Trophoblast cell (in vitro differentiated cells and primary cell): ENCODE measurements around the gene B4GALNT4.

ENCODE experiments used
- DNase-seq, 2 donors: peaks; one replicate each; pipeline ENCODE4 v3.0.0-alpha.2; 2016
- H2AFZ ChIP-seq: 2 replicates; pipeline ENCODE4 v1.6.1; 2013; ENCODE audit warnings: low read length, moderate library complexity, mild to moderate bottlenecking; ENCODE audit not compliant: insufficient read depth, poor library complexity
- H2AK5ac ChIP-seq: 2 replicates; pipeline ENCODE4 v1.6.1; 2013; ENCODE audit warnings: mild to moderate bottlenecking, low read length
- H2BK120ac ChIP-seq: 2 replicates; pipeline ENCODE4 v1.6.1; 2013; ENCODE audit warnings: low read length, mild to moderate bottlenecking, moderate library complexity; ENCODE audit not compliant: insufficient read depth, poor library complexity
- H2BK12ac ChIP-seq: 2 replicates; pipeline ENCODE4 v1.6.1; 2013; ENCODE audit warnings: mild to moderate bottlenecking, low read length, moderate library complexity
- H2BK5ac ChIP-seq: 2 replicates; pipeline ENCODE4 v1.6.1; 2013; ENCODE audit warnings: low read length, low read depth, moderate library complexity, mild to moderate bottlenecking; ENCODE audit not compliant: poor library complexity
- H3K14ac ChIP-seq: 2 replicates; pipeline ENCODE4 v1.6.1; 2013; ENCODE audit warnings: mild to moderate bottlenecking, low read length
- H3K18ac ChIP-seq: 2 replicates; pipeline ENCODE4 v1.6.1; 2013; ENCODE audit warnings: mild to moderate bottlenecking, low read length
- H3K23ac ChIP-seq: 2 replicates; pipeline ENCODE4 v1.6.1; 2013; ENCODE audit warnings: low read length
- H3K27ac ChIP-seq: 2 replicates; pipeline ENCODE4 v1.5.1; 2013; ENCODE audit warnings: low read depth, mild to moderate bottlenecking, inconsistent platforms, low read length, moderate library complexity
- H3K27me3 ChIP-seq: 2 replicates; pipeline ENCODE4 v1.6.1; 2013; ENCODE audit warnings: inconsistent platforms, mild to moderate bottlenecking, low read length, moderate library complexity; ENCODE audit not compliant: insufficient read depth
- H3K36me3 ChIP-seq, 2 experiments: 1 replicate in 1 of 2; 2 replicates in 1 of 2; pipeline ENCODE4 v1.6.1; 2013; ENCODE audit warnings: low read length in 2 of 2, mild to moderate bottlenecking in 2 of 2, moderate library complexity in 1 of 2; ENCODE audit not compliant: insufficient read depth in 2 of 2, control insufficient read depth in 1 of 2
- H3K4ac ChIP-seq: 2 replicates; pipeline ENCODE4 v1.6.1; 2013; ENCODE audit warnings: low read depth, mild to moderate bottlenecking, low read length, moderate library complexity
- H3K4me1 ChIP-seq, 2 experiments: 1 replicate in 1 of 2; 2 replicates in 1 of 2; pipeline ENCODE4 v1.6.1; 2013; ENCODE audit warnings: low read length in 2 of 2, mild to moderate bottlenecking in 2 of 2, moderate library complexity in 1 of 2; ENCODE audit not compliant: insufficient read depth in 2 of 2, control insufficient read depth in 1 of 2
- H3K4me2 ChIP-seq: 2 replicates; pipeline ENCODE4 v1.6.1; 2013; ENCODE audit warnings: inconsistent platforms, mild to moderate bottlenecking, low read length, moderate library complexity
- H3K4me3 ChIP-seq: 2 replicates; pipeline ENCODE4 v1.5.1; 2013; ENCODE audit warnings: mild to moderate bottlenecking, low read depth, low read length, inconsistent platforms
- H3K79me1 ChIP-seq: one replicate; pipeline ENCODE4 v1.6.1; 2013; ENCODE audit warnings: low read length
- H3K79me2 ChIP-seq: 2 replicates; pipeline ENCODE4 v1.6.1; 2013; ENCODE audit warnings: low read length, mild to moderate bottlenecking; ENCODE audit not compliant: control insufficient read depth, insufficient read depth, poor library complexity
- H3K9ac ChIP-seq: 2 replicates; pipeline ENCODE4 v1.6.1; 2013; ENCODE audit warnings: mild to moderate bottlenecking, low read length
- H3K9me3 ChIP-seq: 2 replicates; pipeline ENCODE4 v1.6.1; 2013; ENCODE audit warnings: low read depth, mild to moderate bottlenecking, control low read depth, inconsistent platforms, low read length; ENCODE audit not compliant: insufficient read depth
- H4K12ac ChIP-seq: 2 replicates; pipeline ENCODE4 v1.6.1; 2013; ENCODE audit warnings: low read depth, mild to moderate bottlenecking, low read length, moderate library complexity
- H4K8ac ChIP-seq: 2 replicates; pipeline ENCODE4 v1.6.1; 2013; ENCODE audit warnings: low read depth, mild to moderate bottlenecking, low read length, moderate library complexity
- H4K91ac ChIP-seq: one replicate; pipeline ENCODE4 v1.6.1; 2013; ENCODE audit warnings: low read depth, mild to moderate bottlenecking, low read length, moderate library complexity
- WGBS: extraction: QIAGEN DNeasy Blood & Tissue Kit; methylation state at CpG from one replicate; pipeline ENCODE4 v1.1.7; 2013; ENCODE audit warnings: missing lambda C conversion rate; ENCODE audit not compliant: insufficient read length, insufficient coverage; ENCODE audit errors: extremely low coverage; 5-methylcytosine and 5-hydroxymethylcytosine counted together

B4GALNT4 gene

DNA sequence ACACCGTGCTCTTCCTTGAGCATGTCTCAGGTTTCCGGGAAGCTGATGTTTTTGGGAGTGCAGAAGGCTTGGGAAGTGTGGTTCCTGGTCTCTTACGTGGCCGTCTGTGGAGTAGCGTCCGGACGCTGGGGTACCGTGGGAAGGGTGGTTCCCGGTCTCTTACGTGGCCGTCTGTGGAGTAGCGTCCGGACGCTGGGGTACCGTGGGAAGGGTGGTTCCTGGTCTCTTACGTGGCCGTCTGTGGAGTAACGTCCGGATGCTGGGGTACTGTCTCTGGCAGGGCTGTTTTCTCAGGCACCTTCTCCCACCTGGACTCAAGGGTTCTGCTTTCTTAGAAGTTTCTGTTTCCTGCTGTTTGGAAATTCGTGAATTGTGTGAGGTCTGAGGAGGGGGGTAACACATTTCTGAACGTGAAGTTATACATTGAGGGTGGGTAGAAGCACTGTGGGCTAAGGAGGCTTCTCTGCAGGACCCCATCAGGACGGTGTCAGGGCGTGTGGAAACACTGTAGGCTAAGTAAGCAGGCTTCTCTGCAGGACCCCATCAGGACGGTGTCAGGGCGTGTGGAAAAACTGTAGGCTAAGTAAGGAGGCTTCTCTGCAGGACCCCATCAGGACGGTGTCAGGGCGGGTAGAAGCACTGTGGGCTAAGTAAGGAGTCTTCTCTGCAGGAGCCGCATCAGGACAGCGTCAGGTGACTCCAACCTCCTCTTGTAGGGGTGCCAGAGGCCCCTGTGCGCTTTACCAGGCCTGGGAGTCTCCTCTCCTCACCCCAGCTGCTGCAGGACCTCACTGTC lies 43.3 kb upstream of the B4GALNT4 start:
- H2BK5ac ChIP-seq, result no peak overlapping the region
- H3K4me1 ChIP-seq, result peaks cover 1 to 2% of the 10 kb centered on the region in 2 experiments
- H4K8ac ChIP-seq, result no peak overlapping the region
- H3K27me3 ChIP-seq, result no peaks in the 10 kb centered on the region
- H3K4me2 ChIP-seq, result no peak overlapping the region
- H3K14ac ChIP-seq, result peak overlapping the region; percentile 8
- H4K91ac ChIP-seq, result no peak overlapping the region
- H3K27ac ChIP-seq, result no peak overlapping the region
- H3K4ac ChIP-seq, result no peak overlapping the region
- no peak overlapping the region for H3K18ac ChIP-seq
- no peak overlapping the region for H2AFZ ChIP-seq
- H2AK5ac ChIP-seq, result no peak overlapping the region
- no CpG with 5 or more reads among the region's 30 CpGs for WGBS
- no peak overlapping the region for H3K23ac ChIP-seq
- H3K36me3 ChIP-seq, result no peaks in the 10 kb centered on the region
- no peak for DNase-seq
- H2BK120ac ChIP-seq, result no peak overlapping the region
- H3K79me1 ChIP-seq, result peaks cover 1% of the 10 kb centered on the region
- no peaks in the 10 kb centered on the region for H3K79me2 ChIP-seq
- no peak overlapping the region for H4K12ac ChIP-seq
- H2BK12ac ChIP-seq, result no peak overlapping the region
- no peak overlapping the region for H3K9ac ChIP-seq
- no peak overlapping the region for H3K4me3 ChIP-seq
- peaks cover 2% of the 10 kb centered on the region for H3K9me3 ChIP-seq

DNA sequence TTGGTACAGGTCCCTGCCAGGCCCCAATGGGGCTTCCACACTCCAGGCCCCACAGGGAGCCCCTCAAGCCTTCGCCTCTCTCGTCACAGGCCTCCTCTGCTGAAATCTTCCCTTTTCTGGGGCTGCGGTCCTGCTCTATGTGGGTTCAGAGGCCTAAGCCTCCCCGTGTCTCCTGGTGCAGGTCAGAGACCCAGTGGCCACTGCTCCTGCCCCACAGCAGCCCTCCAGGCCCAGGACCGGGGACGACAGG lies 42.8 kb upstream of the B4GALNT4 start:
- Histone ChIP-seq H3K79me1 (no peaks in the 10 kb centered on the region), H4K12ac (no peak overlapping the region), H3K27ac (no peak overlapping the region), H3K14ac (no peak overlapping the region), H4K8ac (no peak overlapping the region), H3K23ac (no peak overlapping the region), H2AK5ac (no peak overlapping the region), H3K9me3 (peaks cover 3% of the 10 kb centered on the region), H2BK12ac (no peak overlapping the region), H3K27me3 (no peaks in the 10 kb centered on the region), H3K36me3 (no peaks in the 10 kb centered on the region), H2BK5ac (no peak overlapping the region), H3K4me1 (no peaks in the 10 kb centered on the region), H2AFZ (no peak overlapping the region), H2BK120ac (no peak overlapping the region), H3K4ac (no peak overlapping the region), H3K18ac (no peak overlapping the region), H3K4me3 (no peak overlapping the region), H3K79me2 (no peaks in the 10 kb centered on the region), H4K91ac (no peak overlapping the region), H3K4me2 (no peak overlapping the region), H3K9ac (no peak overlapping the region)
- no peak for DNase-seq
- no CpG with 5 or more reads among the region's 6 CpGs for WGBS

DNA sequence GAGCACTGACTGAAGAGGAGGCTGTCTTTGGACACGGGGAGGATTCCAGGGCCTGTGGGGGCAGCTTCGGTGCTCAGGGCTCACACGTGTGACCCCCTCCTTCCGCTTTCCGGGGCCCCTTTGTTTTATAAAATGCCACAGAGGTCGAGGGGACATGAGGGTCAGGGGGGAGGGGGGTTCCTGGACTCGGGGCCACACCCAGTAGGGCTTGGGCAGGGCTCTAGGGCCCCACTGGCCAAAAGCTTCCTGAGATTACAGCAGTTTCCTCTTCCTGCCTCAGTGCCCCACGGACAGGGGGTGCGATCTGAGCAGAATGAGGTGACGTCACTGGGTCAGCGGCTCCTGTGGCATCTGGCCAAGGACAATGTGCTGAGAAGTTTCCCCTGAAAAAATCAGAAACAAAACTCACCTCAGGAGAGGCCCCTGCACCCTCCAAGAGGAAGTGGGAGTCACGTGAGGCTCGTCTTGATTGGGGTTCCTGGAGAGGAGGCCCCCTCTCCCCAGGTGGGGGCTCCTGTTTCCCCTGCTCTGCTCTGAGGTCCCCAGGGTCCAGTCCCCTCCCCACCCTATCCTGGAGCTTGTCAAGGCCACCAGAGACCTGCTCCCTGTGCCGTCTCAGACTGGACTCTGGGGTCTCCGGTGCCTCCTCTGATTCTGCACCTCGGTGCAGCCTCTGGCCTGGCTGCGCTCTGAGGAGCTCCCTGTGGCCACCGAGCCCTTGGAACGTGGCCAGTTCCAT lies 42.3 kb upstream of the B4GALNT4 start:
- Histone ChIP-seq H3K9me3 (peaks cover 8% of the 10 kb centered on the region), H2AK5ac (no peak overlapping the region), H2BK120ac (no peak overlapping the region), H3K9ac (no peak overlapping the region), H4K8ac (no peak overlapping the region), H3K18ac (no peak overlapping the region), H4K12ac (no peak overlapping the region), H3K79me2 (no peaks in the 10 kb centered on the region), H3K79me1 (no peaks in the 10 kb centered on the region), H3K27me3 (no peaks in the 10 kb centered on the region), H3K14ac (no peak overlapping the region), H2BK5ac (no peak overlapping the region), H3K4me3 (no peak overlapping the region), H3K27ac (no peak overlapping the region), H3K23ac (no peak overlapping the region), H3K4me1 (no peaks in the 10 kb centered on the region), H4K91ac (no peak overlapping the region), H3K36me3 (no peaks in the 10 kb centered on the region), H3K4ac (no peak overlapping the region), H2AFZ (no peak overlapping the region), H3K4me2 (no peak overlapping the region), H2BK12ac (no peak overlapping the region)
- DNase-seq, result no peak
- WGBS, result no CpG with 5 or more reads among the region's 19 CpGs

DNA sequence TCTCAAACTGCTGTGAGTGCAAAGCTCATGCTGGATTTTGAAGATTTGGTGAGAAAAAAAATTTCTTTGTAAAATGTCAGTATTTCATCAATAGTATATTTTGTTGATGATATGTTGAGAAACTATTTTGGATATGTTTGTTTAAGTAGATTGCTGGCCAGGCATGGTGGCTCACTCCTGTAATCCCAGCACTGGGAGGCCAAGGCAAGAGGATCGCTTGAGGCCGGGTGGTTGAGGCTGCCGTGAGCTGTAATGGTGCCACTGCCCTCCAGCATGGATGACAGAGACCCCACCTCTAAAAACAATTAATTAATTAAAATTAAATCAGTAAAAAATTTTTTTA lies 41.7 kb upstream of the B4GALNT4 start:
- H3K4me2 ChIP-seq, result no peak overlapping the region
- DNase-seq, result no peak
- H3K36me3 ChIP-seq, result no peaks in the 10 kb centered on the region
- H4K8ac ChIP-seq, result no peak overlapping the region
- H4K91ac ChIP-seq, result no peak overlapping the region
- no peak overlapping the region for H4K12ac ChIP-seq
- H2AFZ ChIP-seq, result no peak overlapping the region
- no peaks in the 10 kb centered on the region for H3K79me1 ChIP-seq
- H2BK5ac ChIP-seq, result no peak overlapping the region
- no peak overlapping the region for H3K18ac ChIP-seq
- H3K27me3 ChIP-seq, result no peaks in the 10 kb centered on the region
- H3K4me3 ChIP-seq, result no peak overlapping the region
- H3K9ac ChIP-seq, result no peak overlapping the region
- H2BK12ac ChIP-seq, result no peak overlapping the region
- no peaks in the 10 kb centered on the region for H3K4me1 ChIP-seq
- H3K14ac ChIP-seq, result no peak overlapping the region
- H3K4ac ChIP-seq, result no peak overlapping the region
- H3K9me3 ChIP-seq, result peaks cover 8% of the 10 kb centered on the region
- H2AK5ac ChIP-seq, result no peak overlapping the region
- no peak overlapping the region for H3K23ac ChIP-seq
- no CpG with 5 or more reads among the region's 3 CpGs for WGBS
- H2BK120ac ChIP-seq, result no peak overlapping the region
- no peaks in the 10 kb centered on the region for H3K79me2 ChIP-seq
- H3K27ac ChIP-seq, result no peak overlapping the region
